T47D (cell line): ENCODE results near the gene TOMM40.
"Not testable (repeated sequence)": the region's sequence is repeated elsewhere in the genome, so short reads cannot be mapped to it uniquely, and the experiment has no call there.

Experiments used
- DNase-seq, 2 experiments: peaks; one replicate each; pipeline versions ENCODE4 v3.0.0 to v3.0.0-alpha.2; 2011 to 2012; ENCODE audit warnings: low read depth in 1 of 2, low spot score in 1 of 2
- JUND ChIP-seq: IDR thresholded peaks from 2 replicates; pipeline ENCODE4 v1.6.1; 2012; ENCODE audit warnings: low read depth
- in situ Hi-C: cut with HindIII; loops from 2 replicates; pipeline ENCODE4 v1.10.0; 2016; ENCODE audit warnings: low sequenced_read_pairs, low pct_unique_long_range_greater_than_20kb

TOMM40 gene

DNA sequence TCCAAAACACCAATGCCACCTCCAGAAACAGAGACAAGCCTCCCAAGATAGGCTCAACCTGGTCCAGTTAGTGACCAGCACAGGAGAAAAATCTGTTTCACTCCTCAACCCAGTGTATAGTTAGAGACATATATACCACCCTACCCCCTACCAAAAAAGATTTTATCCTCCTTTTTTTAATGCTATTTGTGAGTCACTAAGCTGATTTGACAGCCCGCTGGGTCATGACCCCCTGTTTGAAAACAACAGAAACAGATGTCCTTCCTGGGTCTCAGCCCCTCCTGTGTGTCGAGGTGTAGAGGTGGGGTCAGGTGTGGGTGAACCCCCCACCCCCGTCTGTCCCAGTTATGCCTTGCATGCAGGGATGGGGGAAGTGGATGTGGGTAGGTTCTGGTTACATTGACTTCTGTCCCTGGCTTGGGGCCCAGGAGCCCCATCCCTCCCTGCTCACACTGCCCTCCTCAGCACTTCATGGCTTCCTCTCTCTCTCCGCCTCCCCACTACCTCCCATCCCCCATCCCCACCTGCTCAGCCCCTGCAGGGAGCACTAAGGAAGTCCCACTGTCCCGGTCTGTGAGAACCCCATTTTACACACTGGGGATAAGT lies 14.0 kb upstream of the TOMM40 start:
- in situ Hi-C loops = no loop called here
- no peak for DNase-seq
- TF ChIP-seq JUND = no peak

GRCh38 chr19:44878120-44878865 lies 12.8 kb upstream of the TOMM40 start:
- no peak for TF ChIP-seq JUND
- in situ Hi-C loops = no loop called here
- DNase-seq = peak; percentile 23 to 90

- no peak for TF ChIP-seq JUND
- in situ Hi-C loops = no loop called here
- DNase-seq = no peak
Observed at GRCh38 chr19:44879309-44880065, 11.6 kb upstream of the TOMM40 start.

DNA sequence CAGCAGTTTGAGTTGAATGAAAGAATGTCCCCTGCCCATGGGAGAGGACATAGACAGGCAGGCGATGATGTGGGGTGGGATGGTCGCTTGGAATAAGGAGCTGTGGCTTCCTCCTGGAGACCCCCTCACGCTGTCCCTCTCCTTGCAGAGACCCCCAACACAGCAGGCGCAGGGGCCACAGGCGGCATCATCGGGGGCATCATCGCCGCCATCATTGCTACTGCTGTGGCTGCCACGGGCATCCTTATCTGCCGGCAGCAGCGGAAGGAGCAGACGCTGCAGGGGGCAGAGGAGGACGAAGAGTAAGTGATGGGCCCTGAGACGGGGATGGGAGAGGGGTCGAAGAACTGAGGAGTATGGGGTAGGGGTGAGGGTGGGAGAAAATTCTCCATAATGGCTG lies 9.0 kb upstream of the TOMM40 start:
- in situ Hi-C loops = no loop called here
- TF ChIP-seq JUND = no peak
- DNase-seq = no peak

DNA sequence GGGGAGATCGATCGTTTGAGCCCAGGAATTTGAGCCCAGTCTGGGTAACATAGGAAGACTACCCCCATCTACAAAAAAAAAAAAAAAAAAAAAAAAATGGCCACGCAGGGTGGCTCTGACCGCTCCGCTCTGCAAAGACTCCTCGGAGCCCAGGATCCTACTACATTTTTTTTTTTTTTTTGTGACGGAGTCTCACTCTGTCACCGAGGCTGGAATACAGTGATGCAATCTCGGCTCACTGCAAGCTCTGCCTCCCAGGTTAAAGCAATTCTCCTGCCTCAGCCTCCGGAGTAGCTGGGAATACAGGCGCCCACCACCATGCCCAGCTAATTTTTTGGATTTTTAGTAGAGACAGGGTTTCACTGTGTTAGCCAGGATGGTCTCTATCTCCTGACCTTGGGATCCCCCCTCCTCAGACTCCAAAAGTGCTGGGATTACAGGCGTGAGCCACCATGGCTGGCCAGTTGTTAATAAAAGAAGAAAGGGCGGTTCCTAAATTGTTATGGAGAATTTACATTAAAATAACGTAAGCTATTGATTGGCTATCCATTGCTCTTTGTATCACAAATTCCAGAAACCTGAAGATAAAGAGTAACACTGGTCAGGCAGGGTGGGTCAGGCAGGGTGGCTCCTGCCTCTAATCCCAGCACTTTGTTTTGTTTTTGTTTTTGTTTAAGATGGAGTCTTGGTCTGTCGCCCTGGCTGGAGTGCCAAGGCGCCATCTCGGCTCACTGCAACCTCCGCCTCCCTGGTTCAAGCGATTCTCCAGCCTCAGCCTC lies 8.2 kb upstream of the TOMM40 start:
- in situ Hi-C loops = not testable (repeated sequence)

GRCh38 chr19:44883922-44884321 lies 7.1 kb upstream of the TOMM40 start:
- in situ Hi-C loops = no loop called here
- peak in 1 of 2 experiments; percentile 67 for DNase-seq
- no peak for TF ChIP-seq JUND

More for the DNA sequence above, 8.2 kb upstream of the TOMM40 start:
- not testable (repeated sequence) for DNase-seq

GRCh38 chr19:44884566-44884965 lies 6.5 kb upstream of the TOMM40 start:
- DNase-seq = no peak
- in situ Hi-C loops = no loop called here
- no peak for TF ChIP-seq JUND

DNA sequence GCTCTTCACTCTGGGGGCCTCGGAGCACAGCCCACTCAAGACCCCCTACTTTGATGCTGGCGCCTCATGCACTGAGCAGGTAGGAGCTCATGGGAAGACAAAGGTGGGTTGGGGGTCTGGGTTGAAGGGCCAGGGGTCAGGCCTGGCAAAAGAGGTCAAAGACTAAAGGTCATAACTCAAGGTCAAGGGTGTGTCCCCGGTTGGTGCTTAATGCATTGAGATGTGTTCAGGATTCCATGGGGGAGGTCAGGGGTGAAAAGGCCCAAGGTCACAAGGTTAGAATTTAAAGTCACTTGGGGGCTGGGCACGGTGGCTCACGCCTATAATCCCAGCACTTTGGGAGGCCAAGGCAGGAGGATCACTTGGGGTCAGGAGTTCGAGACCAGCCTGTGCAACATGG lies 4.9 kb upstream of the TOMM40 start:
- DNase-seq = no peak
- no peak for TF ChIP-seq JUND
- in situ Hi-C loops = no loop called here

- no peak for DNase-seq
- in situ Hi-C loops = no loop called here
- no peak for TF ChIP-seq JUND
Observed at GRCh38 chr19:44887648-44888047, 3.4 kb upstream of the TOMM40 start.

DNA sequence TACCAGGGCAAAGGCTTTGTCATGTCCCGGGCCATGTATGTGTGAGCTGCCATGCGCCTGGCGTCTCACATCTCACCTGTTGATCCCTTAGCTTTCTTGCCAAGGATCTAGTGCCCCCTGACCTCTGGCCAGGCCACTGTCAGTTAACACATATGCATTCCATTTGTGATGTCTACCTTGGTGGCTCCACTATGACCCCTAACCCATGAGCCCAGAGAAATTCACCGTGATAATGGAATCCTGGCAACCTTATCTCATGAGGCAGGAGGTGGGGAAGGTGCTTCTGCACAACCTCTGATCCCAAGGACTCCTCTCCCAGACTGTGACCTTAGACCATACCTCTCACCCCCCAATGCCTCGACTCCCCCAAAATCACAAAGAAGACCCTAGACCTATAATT lies 2.7 kb upstream of the TOMM40 start:
- in situ Hi-C loops, DNase-seq: not testable (repeated sequence)

DNA sequence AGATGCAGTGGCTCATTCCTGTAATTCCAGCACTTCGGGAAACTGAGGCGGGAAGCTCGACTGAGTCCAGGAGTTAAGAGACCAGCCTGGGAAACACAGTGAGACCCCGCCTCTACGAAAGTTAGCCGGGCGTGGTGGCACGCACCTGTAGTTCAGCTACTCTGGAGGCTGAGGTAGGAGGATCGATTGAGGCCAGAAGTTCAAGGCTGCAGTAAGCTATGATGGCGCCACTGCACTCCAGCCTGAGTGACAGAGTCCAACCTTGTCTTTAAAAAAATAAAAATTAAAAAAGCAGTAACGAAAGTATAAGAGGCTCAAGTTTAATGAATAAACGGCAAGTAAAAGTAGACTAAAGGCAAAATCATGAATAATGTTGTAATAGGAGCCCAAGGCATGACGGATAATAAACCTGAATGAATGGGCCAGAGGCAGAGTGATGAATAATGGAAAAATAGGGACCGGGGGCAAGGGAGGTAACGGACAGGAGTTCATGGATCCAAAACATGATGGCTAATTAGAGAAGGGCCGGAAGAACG lies 1.2 kb upstream of the TOMM40 start:
- no peak for TF ChIP-seq JUND
- in situ Hi-C loops = no loop called here
- DNase-seq = no peak

- in situ Hi-C loops = no loop called here
- TF ChIP-seq JUND = no peak
- peak in 1 of 2 experiments; percentile 99 for DNase-seq
Observed at GRCh38 chr19:44890366-44891015, 563 bp upstream of the TOMM40 start.
